ENCODE data around the gene NCK2. TPM values are rescaled to one million over a fixed set of nuclear protein-coding genes. Genes with fewer than 3 reads are reported as not detected.

Gene NCK2
- total and polyA plus RNA-seq, 2 of the 4 experiments (the other 2 are of a cell fraction), result 15.8 to 22.2 TPM

- Histone ChIP-seq H3K4me2 (ENCODE audit: low read depth, low read length) (no peak overlapping the region), H2BK120ac (ENCODE audit: low read depth, low read length) (no peak overlapping the region), H3K27ac (ENCODE audit: insufficient read depth, low read length) (no peak overlapping the region), H3K27me3 (ENCODE audit: control insufficient read depth, insufficient read depth, low read length) (peaks cover 2% of the 10 kb centered on the region; the same call in 1 of the 2 replicates), H3K18ac (ENCODE audit: low read depth, low read length) (no peak overlapping the region), H3K4ac (ENCODE audit: low read depth, low read length) (no peak overlapping the region), H3K9ac (ENCODE audit: low read depth, low read length) (no peak overlapping the region), H2AK9ac (replicated peaks; ENCODE audit: low read depth, low read length, poor library complexity) (no peak overlapping the region), H3K14ac (replicated peaks; ENCODE audit: low read depth, low read length) (no peak overlapping the region), H4K20me1 (ENCODE audit: insufficient read depth, low read length) (no peaks in the 10 kb centered on the region), H3K4me1 (ENCODE audit: control insufficient read depth, insufficient read depth, low read length) (no peaks in the 10 kb centered on the region), H2BK15ac (ENCODE audit: low read depth, low read length) (no peak overlapping the region), H4K8ac (ENCODE audit: low read depth in 2 of 2, low read length in 2 of 2) (no peak overlapping the region), H4K5ac (ENCODE audit: low read depth, low read length) (no peak overlapping the region), H3K9me1 (ENCODE audit: insufficient read depth, low read length) (no peaks in the 10 kb centered on the region), H2AK5ac (ENCODE audit: low read depth, low read length) (no peak overlapping the region), H3K36me3 (ENCODE audit: control insufficient read depth, insufficient read depth, low read length) (no peaks in the 10 kb centered on the region), H2AFZ (replicated peaks; ENCODE audit: low read length, poor library complexity) (no peak overlapping the region), H3K79me1 (ENCODE audit: low read depth in 1 of 2, low read length in 2 of 2) (no peaks in the 10 kb centered on the region), H2BK20ac (ENCODE audit: low read depth, low read length) (no peak overlapping the region), H3K56ac (ENCODE audit: extremely low read depth, insufficient read depth, low read length) (no peak overlapping the region), H3K4me3 (ENCODE audit: insufficient read depth, low read depth, low read length) (no peak overlapping the region), H3K23ac (ENCODE audit: low read depth, low read length) (no peak overlapping the region), H4K91ac (ENCODE audit: insufficient read depth, low read depth, low read length) (no peak overlapping the region), H3K9me3 (ENCODE audit: control insufficient read depth, insufficient read depth, low read length) (peaks cover 8% of the 10 kb centered on the region), H2BK5ac (ENCODE audit: low read depth, low read length, poor library complexity, severe bottlenecking) (no peak overlapping the region)
- BruUV-seq (replicated peaks), result no TSS peak
- dilution Hi-C loops (cut with HindIII; ENCODE audit: low sequenced_read_pairs, unreplicated experiment), result no loop called here
- POLR2A ChIA-PET (ENCODE audit: unreplicated experiment), result no interaction called here
- WGBS, 2 experiments (ENCODE audit: extremely low coverage in 2 of 2, insufficient read length in 1 of 2), result 25% methylated on average over 1 of the region's 3 CpGs; no CpG with 5 or more reads in 1 of the 2 experiments
- in situ Hi-C loops (cut with MboI; ENCODE audit: low sequenced_read_pairs), result no loop called here
- intact Hi-C loops (cut with micrococcal nuclease), result no loop called here
- TF ChIP-seq ELK1 (IDR thresholded peaks at IDR 0.05; ENCODE audit: borderline replicate concordance, low read depth, low read length) (no peak), MAZ (IDR thresholded peaks at IDR 0.05; ENCODE audit: borderline replicate concordance, low read depth, low read length) (no peak), BHLHE40 (IDR thresholded peaks at IDR 0.05; ENCODE audit: low read depth, low read length) (no peak), CTCF (conservative IDR thresholded peaks at IDR 0.05; ENCODE audit: low read depth, low read length) (no peak), CEBPB (IDR thresholded peaks at IDR 0.05; ENCODE audit: low read depth, low read length) (no peak), RAD21 (IDR thresholded peaks at IDR 0.05; ENCODE audit: low read length) (no peak)
- no peak for ATAC-seq (ENCODE audit: low read depth)
- DNase-seq, result no peak
- CTCF ChIA-PET, result no interaction called here
Measured at GRCh38 chr2:105911425-105911824, 166.7 kb downstream of the NCK2 start.

Data from IMR-90 (cell line).